ENCODE measurements around the gene CACNA2D3.
A peak's percentile ranks its signal among the peaks of the same experiment; 100 is the strongest.

The CACNA2D3 gene

GRCh38 chr3:54845551-54845950 lies 723.2 kb downstream of the CACNA2D3 start:
- DNase-seq (ENCODE audit: low read depth), result no peak

GRCh38 chr3:54846119-54846518 lies 723.8 kb downstream of the CACNA2D3 start:
- H3K4me3 ChIP-seq (ENCODE audit: low read length), result no peak overlapping the region
- no peak for TF ChIP-seq CTCF (conservative IDR thresholded peaks at IDR 0.05; ENCODE audit: low read length)
- no peak for DNase-seq (ENCODE audit: low read depth)

More at GRCh38 chr3:54845551-54845950, 723.2 kb downstream of the CACNA2D3 start:
- TF ChIP-seq CTCF (conservative IDR thresholded peaks at IDR 0.05; ENCODE audit: low read length), result no peak
- H3K4me3 ChIP-seq (ENCODE audit: low read length), result no peak overlapping the region

- DNase-seq (ENCODE audit: low read depth), result peak; percentile 35
- no peak for TF ChIP-seq CTCF (conservative IDR thresholded peaks at IDR 0.05; ENCODE audit: low read length)
- H3K4me3 ChIP-seq (ENCODE audit: low read length), result no peak overlapping the region
These were observed 725.0 kb downstream of the CACNA2D3 start for GRCh38 chr3:54847361-54847760.

- TF ChIP-seq CTCF (conservative IDR thresholded peaks at IDR 0.05; ENCODE audit: low read length), result no peak
These were observed 727.0 kb downstream of the CACNA2D3 start for GRCh38 chr3:54849360-54849759.

GRCh38 chr3:54850484-54851018 lies 728.2 kb downstream of the CACNA2D3 start:
- no peak for TF ChIP-seq CTCF (conservative IDR thresholded peaks at IDR 0.05; ENCODE audit: low read length)
- no peak overlapping the region for H3K4me3 ChIP-seq (ENCODE audit: low read length)
- DNase-seq (ENCODE audit: low read depth), result peak; percentile 36

More at GRCh38 chr3:54849360-54849759, 727.0 kb downstream of the CACNA2D3 start:
- DNase-seq (ENCODE audit: low read depth), result no peak
- H3K4me3 ChIP-seq (ENCODE audit: low read length), result no peak overlapping the region

DNA sequence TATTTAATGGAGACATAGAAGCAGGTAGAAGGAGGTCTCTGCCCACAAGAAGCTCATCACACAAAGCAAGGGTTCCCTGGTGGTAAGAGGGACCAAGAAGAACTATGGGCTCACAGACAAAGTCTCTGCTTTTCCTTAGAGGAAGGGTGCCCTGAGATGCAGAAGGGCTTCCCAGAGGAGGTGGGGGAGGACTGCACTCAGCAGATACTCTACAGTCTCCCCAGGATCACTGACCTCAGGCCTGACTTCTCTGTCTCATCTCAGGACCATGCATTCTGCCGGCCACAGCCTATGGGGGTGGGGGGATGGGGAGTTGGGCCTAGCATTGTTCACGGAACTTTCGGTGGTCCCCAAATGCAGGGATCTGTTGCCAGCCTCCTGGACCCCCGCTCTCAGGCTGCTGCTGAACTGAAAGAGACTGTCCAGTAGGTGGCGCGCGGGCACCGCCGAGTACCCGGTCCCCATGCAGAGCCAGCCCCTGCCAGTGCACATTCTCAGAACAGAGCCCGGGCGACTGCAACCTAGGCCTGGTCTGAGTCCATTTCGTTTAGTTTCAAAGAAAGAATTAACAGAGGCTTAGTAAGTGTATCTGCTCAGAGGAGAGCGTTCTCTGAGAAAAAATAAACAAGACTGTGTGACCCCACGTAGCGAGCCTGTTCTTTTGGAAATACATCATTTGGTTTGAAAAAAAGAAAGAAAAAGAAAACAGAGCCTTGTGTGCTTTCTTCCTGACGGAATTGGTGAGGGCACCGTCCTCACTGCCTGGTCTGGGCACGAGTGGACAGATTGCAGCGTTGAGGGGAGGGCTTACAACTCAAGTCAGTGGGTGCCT lies 731.4 kb downstream of the CACNA2D3 start:
- peak; percentile 74 for TF ChIP-seq CTCF (conservative IDR thresholded peaks at IDR 0.05; ENCODE audit: low read length)
- peak; percentile 73 for DNase-seq (ENCODE audit: low read depth)
- H3K4me3 ChIP-seq (ENCODE audit: low read length), result no peak overlapping the region

DNA sequence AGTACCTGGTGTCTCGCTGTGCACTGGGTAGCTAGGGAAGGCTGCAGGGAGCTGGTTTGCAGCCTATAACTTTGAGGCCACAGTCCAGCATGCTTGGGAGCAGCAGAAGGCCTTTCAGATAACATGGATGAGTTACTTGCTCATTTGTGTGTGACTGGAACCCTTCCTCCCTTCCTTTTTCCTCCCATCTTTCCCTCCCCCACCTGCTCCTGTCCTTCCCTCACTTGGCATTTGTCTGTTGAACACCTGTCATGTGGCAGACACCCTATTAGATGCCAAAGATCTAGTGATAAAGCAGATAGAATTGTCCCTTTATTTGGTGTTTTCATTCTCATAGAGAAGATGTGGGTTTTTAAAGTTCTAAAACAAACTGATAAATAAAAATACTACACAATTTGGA lies 733.9 kb downstream of the CACNA2D3 start:
- TF ChIP-seq CTCF (conservative IDR thresholded peaks at IDR 0.05; ENCODE audit: low read length), result no peak

More for the DNA sequence above, 733.9 kb downstream of the CACNA2D3 start:
- H3K4me3 ChIP-seq (ENCODE audit: low read length), result no peak overlapping the region
- DNase-seq (ENCODE audit: low read depth), result no peak
